Mononuclear cell (primary cell): ENCODE measurements around the gene SLC16A2. TPM values are rescaled to one million over a fixed set of nuclear protein-coding genes. Genes with fewer than 3 reads are reported as not detected.
"Not testable (repeated sequence)": the region's sequence is repeated elsewhere in the genome, so short reads cannot be mapped to it uniquely, and the experiment has no call there.

ENCODE experiments used
- H3K27me3 ChIP-seq: 2 replicates; pipeline ENCODE4 v1.6.0; 2011; ENCODE audit warnings: low read length, control low read depth; ENCODE audit not compliant: insufficient read depth
- H3K4me1 ChIP-seq: 2 replicates; pipeline ENCODE4 v1.5.1; 2011; ENCODE audit warnings: mild to moderate bottlenecking, low read length, control low read depth; ENCODE audit not compliant: insufficient read depth
- H3K4me3 ChIP-seq: 2 replicates; pipeline ENCODE4 v1.5.1; 2011; ENCODE audit warnings: mild to moderate bottlenecking, low read length, moderate library complexity
- H3K9me3 ChIP-seq: 2 replicates; pipeline ENCODE4 v1.5.1; 2011; ENCODE audit warnings: low read depth, mild to moderate bottlenecking, control low read depth, low read length
- total RNA-seq: library from RNA; depleted of rRNA; stranded (reverse); fragments of >200 nt; gene quantifications from one replicate; pipeline ENCODE4 v1.2.3, GENCODE V29; 2012

The SLC16A2 gene
- total RNA-seq, 1 donor: not detected

GRCh38 chrX:74458736-74459135 is 37.4 kb downstream of the SLC16A2 start:
- Histone ChIP-seq H3K27me3 (no peaks in the 10 kb centered on the region), H3K9me3 (no peaks in the 10 kb centered on the region), H3K4me1 (no peaks in the 10 kb centered on the region), H3K4me3 (no peak overlapping the region)

- Histone ChIP-seq H3K27me3 (no peaks in the 10 kb centered on the region), H3K4me1 (no peaks in the 10 kb centered on the region), H3K9me3 (no peaks in the 10 kb centered on the region), H3K4me3 (no peak overlapping the region)
These were observed 40.1 kb downstream of the SLC16A2 start for GRCh38 chrX:74461384-74461783.

DNA sequence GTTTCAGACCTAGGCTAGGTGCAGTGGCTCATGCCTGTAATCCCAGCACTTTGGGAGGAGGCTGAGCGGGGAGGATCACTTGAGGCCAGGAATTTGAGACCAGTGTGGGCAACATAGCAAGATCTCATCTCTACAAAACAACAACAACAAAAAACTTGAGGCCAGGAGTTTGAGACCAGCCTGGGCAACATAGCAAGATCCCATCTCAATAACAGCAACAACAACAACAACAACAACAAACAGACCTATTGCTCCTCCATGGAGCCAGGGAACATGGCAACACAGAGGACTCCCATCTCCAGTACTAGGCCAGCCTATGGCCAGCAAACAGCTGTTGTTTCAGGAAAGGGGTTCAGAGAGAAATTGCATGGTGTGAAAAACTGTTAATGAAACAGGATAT is 43.4 kb downstream of the SLC16A2 start:
- H3K9me3 ChIP-seq: no peaks in the 10 kb centered on the region
- H3K27me3 ChIP-seq: no peaks in the 10 kb centered on the region
- H3K4me1 ChIP-seq: no peaks in the 10 kb centered on the region
- H3K4me3 ChIP-seq: no peak overlapping the region

GRCh38 chrX:74465424-74465823 is 44.1 kb downstream of the SLC16A2 start:
- Histone ChIP-seq H3K9me3 (no peaks in the 10 kb centered on the region), H3K27me3 (no peaks in the 10 kb centered on the region), H3K4me1 (no peaks in the 10 kb centered on the region), H3K4me3 (no peak overlapping the region)

GRCh38 chrX:74467656-74468055 is 46.4 kb downstream of the SLC16A2 start:
- Histone ChIP-seq H3K9me3 (no peaks in the 10 kb centered on the region), H3K4me3 (no peak overlapping the region), H3K27me3 (no peaks in the 10 kb centered on the region), H3K4me1 (no peaks in the 10 kb centered on the region)

DNA sequence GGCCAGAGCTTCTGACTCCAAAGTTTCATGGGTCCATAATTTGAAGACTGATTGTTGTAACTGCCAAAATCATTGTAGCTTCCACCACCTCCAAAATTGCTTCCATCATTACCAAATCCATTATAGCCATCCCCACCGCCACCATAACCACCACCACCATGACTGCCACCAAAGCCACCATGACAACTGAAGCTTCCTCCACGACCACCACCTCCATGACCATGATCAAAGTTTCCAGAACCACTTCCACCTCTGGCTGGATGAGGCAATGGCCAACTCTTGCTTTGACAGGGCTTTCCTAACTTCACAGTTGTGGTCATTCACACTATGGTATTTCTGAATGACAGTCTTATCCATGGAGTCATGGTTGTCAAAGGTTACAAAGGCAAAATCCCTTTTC is 51.8 kb downstream of the SLC16A2 start:
- H3K4me3 ChIP-seq, H3K27me3 ChIP-seq, H3K9me3 ChIP-seq, H3K4me1 ChIP-seq: not testable (repeated sequence)

DNA sequence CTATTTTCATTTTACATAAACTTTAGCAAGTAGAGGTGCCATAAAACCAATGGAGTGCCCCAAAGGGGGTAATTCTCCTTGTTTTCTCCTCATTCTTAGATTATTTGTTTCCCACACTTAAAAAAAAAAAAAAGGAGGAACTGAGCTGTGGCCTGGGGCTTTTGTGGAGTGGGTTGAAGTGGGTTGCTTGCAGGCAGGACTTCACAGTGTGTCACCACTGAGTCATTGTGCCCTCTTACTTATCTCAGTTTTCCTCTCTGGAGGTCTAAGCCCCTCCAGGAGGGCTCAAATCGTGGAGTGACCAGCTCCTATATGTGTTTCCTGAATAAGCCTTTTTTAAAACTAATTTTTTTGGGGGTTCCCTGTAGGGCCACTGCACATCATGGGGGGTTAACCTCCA is 69.0 kb downstream of the SLC16A2 start:
- no peak overlapping the region for H3K4me3 ChIP-seq
- no peaks in the 10 kb centered on the region for H3K9me3 ChIP-seq
- no peaks in the 10 kb centered on the region for H3K4me1 ChIP-seq
- H3K27me3 ChIP-seq: no peaks in the 10 kb centered on the region

DNA sequence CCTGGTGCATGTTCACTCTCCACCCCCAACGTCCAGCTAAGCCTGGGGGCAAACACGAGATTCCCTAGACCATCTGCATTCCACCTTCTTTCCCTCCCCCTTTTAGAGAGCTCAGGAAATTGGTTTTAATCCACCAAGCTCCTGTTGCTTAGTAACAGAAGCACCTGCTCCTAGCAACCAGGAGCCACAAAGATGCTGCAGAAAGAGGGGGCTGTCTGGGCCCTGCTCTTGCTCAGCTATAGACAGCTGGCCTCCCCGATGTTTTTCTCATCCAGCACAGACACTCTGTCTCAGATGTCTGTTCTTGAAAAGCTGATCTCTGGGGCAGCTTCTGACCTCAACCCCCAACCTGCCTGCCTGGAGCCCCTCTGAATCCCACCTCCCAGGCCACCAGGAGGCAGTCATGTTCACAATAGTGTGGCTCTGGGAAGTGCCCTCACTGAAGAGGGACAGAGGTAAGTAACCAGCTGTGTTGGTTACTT is 71.5 kb downstream of the SLC16A2 start:
- H3K4me3 ChIP-seq: no peak overlapping the region
- H3K4me1 ChIP-seq: no peaks in the 10 kb centered on the region
- no peaks in the 10 kb centered on the region for H3K9me3 ChIP-seq
- H3K27me3 ChIP-seq: no peaks in the 10 kb centered on the region

DNA sequence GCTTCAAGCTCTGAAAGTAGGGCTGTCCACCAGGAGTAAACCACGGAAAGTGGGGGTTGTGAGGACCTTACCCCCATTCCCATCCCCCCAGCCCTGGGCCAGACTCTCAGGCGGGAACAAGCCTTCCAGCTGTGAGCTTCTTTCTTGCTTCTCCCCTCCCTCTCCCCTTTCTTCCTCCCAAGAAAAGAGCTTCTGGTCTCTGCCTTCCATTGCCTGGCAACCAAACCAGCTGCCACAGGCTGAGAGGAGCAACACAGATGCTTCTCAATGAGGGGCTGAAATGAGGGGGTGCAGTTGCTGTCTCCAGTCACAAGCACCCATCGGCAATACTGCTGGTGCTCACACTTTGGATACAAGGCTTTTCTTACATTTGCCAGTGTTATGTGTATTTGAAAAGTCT is 72.5 kb downstream of the SLC16A2 start:
- Histone ChIP-seq H3K4me3 (no peak overlapping the region), H3K9me3 (no peaks in the 10 kb centered on the region), H3K27me3 (no peaks in the 10 kb centered on the region), H3K4me1 (no peaks in the 10 kb centered on the region)

- Histone ChIP-seq H3K9me3 (no peaks in the 10 kb centered on the region), H3K4me3 (no peak overlapping the region), H3K4me1 (no peaks in the 10 kb centered on the region), H3K27me3 (no peaks in the 10 kb centered on the region)
These were observed 77.6 kb downstream of the SLC16A2 start for GRCh38 chrX:74498924-74499323.

DNA sequence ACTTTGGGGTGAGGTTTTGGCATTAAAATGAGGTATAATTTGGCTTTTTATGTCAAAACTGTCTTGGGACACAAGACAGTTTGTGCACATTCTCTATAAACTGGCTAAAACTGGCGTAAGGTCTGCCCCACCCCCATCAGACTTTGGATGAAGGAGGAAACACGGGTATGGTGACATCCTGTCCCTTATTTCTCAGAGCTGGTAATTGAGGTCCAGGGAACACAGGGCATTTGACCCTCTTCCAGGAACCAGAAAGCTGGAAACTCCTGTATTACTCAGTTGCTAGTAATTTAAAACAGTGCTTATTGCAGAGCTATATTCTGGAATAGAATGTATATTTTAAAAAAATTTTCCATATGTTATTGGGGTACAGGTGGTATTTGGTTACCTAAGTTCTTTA is 78.8 kb downstream of the SLC16A2 start:
- Histone ChIP-seq H3K4me1 (no peaks in the 10 kb centered on the region), H3K27me3 (no peaks in the 10 kb centered on the region), H3K4me3 (no peak overlapping the region), H3K9me3 (no peaks in the 10 kb centered on the region)

- H3K27me3 ChIP-seq: no peaks in the 10 kb centered on the region
- no peaks in the 10 kb centered on the region for H3K4me1 ChIP-seq
- no peaks in the 10 kb centered on the region for H3K9me3 ChIP-seq
- H3K4me3 ChIP-seq: no peak overlapping the region
These were observed 79.3 kb downstream of the SLC16A2 start for GRCh38 chrX:74500555-74500954.

DNA sequence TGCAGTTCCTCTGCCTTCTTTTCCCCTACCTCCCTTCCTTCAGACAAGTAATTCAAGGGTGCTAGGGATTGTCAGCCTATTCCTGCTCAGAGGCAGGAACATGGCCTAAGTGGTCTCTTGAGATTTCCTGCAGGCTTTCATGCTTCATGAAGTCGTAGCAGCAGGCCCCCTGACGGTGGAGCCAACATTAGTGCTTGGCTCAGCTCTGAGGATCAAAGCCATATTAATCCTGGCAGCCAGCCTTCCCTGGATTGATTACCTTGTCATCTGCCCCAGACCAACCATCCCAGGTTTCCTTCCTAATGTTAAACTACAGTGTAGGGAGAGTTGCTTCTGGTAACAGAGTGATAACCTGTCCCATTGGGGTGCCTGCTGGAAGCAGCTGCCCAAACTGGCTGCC is 84.1 kb downstream of the SLC16A2 start:
- Histone ChIP-seq H3K9me3 (no peaks in the 10 kb centered on the region), H3K4me1 (no peaks in the 10 kb centered on the region), H3K27me3 (no peaks in the 10 kb centered on the region), H3K4me3 (no peak overlapping the region)

DNA sequence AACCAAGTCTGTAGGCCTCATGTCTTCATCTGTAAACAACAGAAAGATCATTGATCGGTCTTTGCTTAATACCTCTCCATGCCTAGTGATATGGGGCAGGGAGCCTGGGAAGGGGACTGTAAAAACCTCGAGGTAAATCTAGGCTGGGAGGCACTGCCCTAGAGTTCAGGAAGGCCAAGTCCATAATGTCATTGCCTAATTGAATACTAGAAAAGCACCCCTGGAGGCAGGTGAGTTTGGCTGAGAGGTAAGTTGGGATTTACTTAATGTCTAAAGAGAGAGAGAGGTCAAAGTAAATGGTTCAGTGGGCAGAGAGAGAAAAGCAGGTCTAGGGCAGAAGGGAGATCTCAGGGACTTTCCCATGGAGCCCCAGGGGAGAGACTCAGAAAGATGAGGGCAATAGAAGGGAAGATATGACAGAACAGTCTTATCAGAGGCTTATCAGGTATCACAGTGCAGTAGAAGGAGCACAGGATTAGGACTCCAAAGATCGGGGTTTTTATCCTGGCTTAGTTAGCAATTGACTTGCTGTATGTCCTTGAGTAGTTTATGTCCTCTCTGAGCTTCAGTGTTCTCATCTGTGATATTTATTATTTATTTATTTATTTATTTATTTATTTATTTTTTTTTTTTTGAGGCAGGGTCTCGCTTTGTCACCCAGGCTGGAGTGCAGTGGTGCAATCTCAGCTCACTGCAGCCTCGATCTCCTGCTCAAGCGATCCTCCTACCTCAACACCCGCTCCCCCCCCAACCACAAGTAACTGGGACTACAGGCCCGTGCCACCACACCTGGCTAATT is 85.2 kb downstream of the SLC16A2 start:
- no peak overlapping the region for H3K4me3 ChIP-seq
- no peaks in the 10 kb centered on the region for H3K27me3 ChIP-seq
- H3K9me3 ChIP-seq: no peaks in the 10 kb centered on the region
- H3K4me1 ChIP-seq: no peaks in the 10 kb centered on the region

GRCh38 chrX:74507191-74507590 is 85.9 kb downstream of the SLC16A2 start:
- Histone ChIP-seq H3K4me1 (no peaks in the 10 kb centered on the region), H3K27me3 (no peaks in the 10 kb centered on the region), H3K4me3 (no peak overlapping the region), H3K9me3 (no peaks in the 10 kb centered on the region)

- no peak overlapping the region for H3K4me3 ChIP-seq
- no peaks in the 10 kb centered on the region for H3K9me3 ChIP-seq
- H3K27me3 ChIP-seq: no peaks in the 10 kb centered on the region
- H3K4me1 ChIP-seq: no peaks in the 10 kb centered on the region
These were observed 88.7 kb downstream of the SLC16A2 start for GRCh38 chrX:74509989-74510388.
